Prostate gland (tissue), 2 donors: Measurements from ENCODE around the gene IDUA. TPM values are rescaled to one million over a fixed set of nuclear protein-coding genes. Genes with fewer than 3 reads are reported as not detected.
"Not testable (repeated sequence)": the region's sequence is repeated elsewhere in the genome, so short reads cannot be mapped to it uniquely, and the experiment has no call there.

ENCODE experiments used
- DNase-seq: peaks from one replicate; pipeline ENCODE4 v3.0.0-alpha.2; 2019; ENCODE audit warnings: low spot score
- H3K27ac ChIP-seq, 2 donors: fragments of 200-600 bp; sonication (generic); 2 replicates each; pipeline ENCODE4 v1.5.1; 2017 to 2019
- H3K27me3 ChIP-seq: fragments of 200-600 bp; sonication (generic); replicated peaks from 2 replicates; pipeline ENCODE4 v1.5.1; 2019; ENCODE audit not compliant: insufficient read depth
- H3K36me3 ChIP-seq, 2 donors: fragments of 200-600 bp; sonication (generic); 1 replicate in 1 of 2; 2 replicates in 1 of 2; pipeline versions ENCODE4 v1.5.1 to v1.8.1; 2017 to 2019
- H3K4me1 ChIP-seq: fragments of 200-600 bp; sonication (generic); replicated peaks from 2 replicates; pipeline ENCODE4 v1.5.1; 2019
- H3K4me3 ChIP-seq, 2 donors: fragments of 200-600 bp; sonication (generic); 2 replicates each; pipeline ENCODE4 v1.5.1; 2017 to 2019
- H3K9me3 ChIP-seq: fragments of 200-600 bp; sonication (generic); 2 replicates; pipeline ENCODE4 v1.5.1; 2017
- CTCF ChIP-seq, 4 experiments: fragments of 200-600 bp in 2 of 4; fragments of 450-650 bp in 2 of 4; sonication (generic) in 2 of 4; IDR thresholded peaks; 1 replicate in 3 of 4; 2 replicates in 1 of 4; pipeline ENCODE4 v1.5.1; 2016 to 2019; ENCODE audit warnings: antibody characterized with exemption in 4 of 4, mild to moderate bottlenecking in 2 of 4, moderate library complexity in 2 of 4
- POLR2A ChIP-seq: fragments of 450-650 bp; IDR thresholded peaks from one replicate; pipeline ENCODE4 v1.6.1; 2016; ENCODE audit warnings: antibody characterized with exemption, mild to moderate bottlenecking
- POLR2AphosphoS5 ChIP-seq: sonication (generic); formaldehyde crosslinking; IDR thresholded peaks from one replicate; pipeline ENCODE4 v1.6.1; 2017; ENCODE audit warnings: antibody characterized with exemption
- WGBS: methylation state at CpG from one replicate; pipeline ENCODE4 v1.1.5; 2018; 5-methylcytosine and 5-hydroxymethylcytosine counted together
- intact Hi-C: fragments of 100-400 bp; cut with DNase I; formaldehyde crosslinking; loops from one replicate; pipeline ENCODE4 v1.14.2; 2022
- total RNA-seq, 2 donors: library from RNA; depleted of rRNA; stranded (reverse); fragments of >200 nt; gene quantifications; one replicate each; pipeline ENCODE4 v1.1.0, GENCODE V29; 2016

IDUA gene
- total RNA-seq, 2 donors from 2014 or later = 53.6 to 56.8 TPM

DNA sequence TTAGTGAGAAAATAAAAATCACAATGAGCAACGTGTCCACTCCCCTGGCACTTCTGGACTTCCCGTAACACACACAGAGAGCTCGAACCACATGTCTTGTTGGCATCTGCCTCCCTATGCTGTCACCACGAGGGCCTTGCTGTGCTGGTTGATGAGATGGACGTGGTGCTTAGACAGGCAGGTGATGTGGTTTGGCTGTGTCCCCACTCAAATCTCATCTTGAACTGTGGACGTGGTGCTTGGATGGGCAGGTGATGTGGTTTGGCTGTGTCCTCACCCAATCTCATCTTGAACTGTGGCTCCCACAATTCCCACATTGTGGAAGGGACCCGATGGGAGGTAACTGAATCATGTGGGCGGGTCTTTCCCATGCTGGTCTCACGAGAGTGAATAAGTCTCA is 64.6 kb downstream of the IDUA start:
- 74% methylated on average over 9 of the region's 9 CpGs for WGBS
- Histone ChIP-seq H3K36me3 (no peaks in the 10 kb centered on the region), H3K27ac (no peak overlapping the region), H3K27me3 (no peaks in the 10 kb centered on the region), H3K4me3 (no peak overlapping the region), H3K9me3 (no peaks in the 10 kb centered on the region), H3K4me1 (no peaks in the 10 kb centered on the region)
- no peak for DNase-seq
- TF ChIP-seq CTCF (IDR thresholded peaks at IDR 0.05) = no peak
- TF ChIP-seq POLR2A = no peak
- TF ChIP-seq POLR2AphosphoS5 = no peak
- intact Hi-C loops = no loop called here

- Histone ChIP-seq H3K9me3 (no peaks in the 10 kb centered on the region), H3K36me3 (no peaks in the 10 kb centered on the region), H3K27ac (no peak overlapping the region), H3K27me3 (no peaks in the 10 kb centered on the region), H3K4me1 (no peaks in the 10 kb centered on the region), H3K4me3 (no peak overlapping the region)
- intact Hi-C loops = no loop called here
- 39% methylated on average over 14 of the region's 15 CpGs for WGBS
- no peak for TF ChIP-seq POLR2AphosphoS5
- TF ChIP-seq POLR2A = no peak
- no peak for TF ChIP-seq CTCF (IDR thresholded peaks at IDR 0.05)
- no peak for DNase-seq
Observed at GRCh38 chr4:1052231-1052671, 65.4 kb downstream of the IDUA start.

- no peaks in the 10 kb centered on the region for H3K27me3 ChIP-seq
- no peaks in the 10 kb centered on the region for H3K9me3 ChIP-seq
- TF ChIP-seq POLR2AphosphoS5 (peak; percentile 80), POLR2A (no peak)
- H3K36me3 ChIP-seq = no peaks in the 10 kb centered on the region
- no peak for DNase-seq
- H3K4me3 ChIP-seq = peak overlapping the region in 1 of 2 donors; percentile 13
- H3K27ac ChIP-seq = no peak overlapping the region
- intact Hi-C loops = no loop called here
- no peaks in the 10 kb centered on the region for H3K4me1 ChIP-seq
- WGBS = 6% methylated on average over 24 of the region's 24 CpGs
Observed at GRCh38 chr4:1053080-1053661, 66.3 kb downstream of the IDUA start.

DNA sequence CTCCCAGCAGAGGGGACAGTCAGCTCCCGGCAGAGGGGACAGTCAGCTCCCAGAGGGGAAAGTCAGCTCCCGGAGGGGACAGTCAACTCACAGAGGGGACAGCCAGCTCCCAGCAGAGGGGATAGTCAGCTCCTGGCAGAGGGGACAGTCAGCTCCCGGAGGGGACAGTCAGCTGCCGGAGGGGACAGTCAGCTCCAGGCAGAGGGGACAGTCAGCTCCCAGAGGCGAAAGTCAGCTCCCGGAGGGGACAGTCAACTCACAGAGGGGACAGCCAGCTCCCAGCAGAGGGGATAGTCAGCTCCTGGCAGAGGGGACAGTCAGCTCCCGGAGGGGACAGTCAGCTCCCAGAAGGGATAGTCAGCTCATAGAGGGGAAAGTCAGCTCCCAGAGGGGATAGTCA is 67.0 kb downstream of the IDUA start:
- WGBS = 42% methylated on average over 7 of the region's 7 CpGs
- H3K4me1 ChIP-seq, DNase-seq, H3K9me3 ChIP-seq, intact Hi-C loops, H3K27ac ChIP-seq, H3K27me3 ChIP-seq, H3K36me3 ChIP-seq: not testable (repeated sequence)
- peak overlapping the region in 1 of 2 donors; percentile 13 for H3K4me3 ChIP-seq

Other genes with a start within 250 kb of the IDUA start
- 1 to 10 TPM; 2.5 to 4.4 TPM for gene CPLX1, start 160.9 kb upstream of the IDUA start, total RNA-seq
- 100 to 1,000 TPM; 158 to 181 TPM for gene GAK, start 54.7 kb upstream of the IDUA start, total RNA-seq
- 10 to 100 TPM; 44.1 to 74.6 TPM for gene TMEM175, start 54.6 kb upstream of the IDUA start, total RNA-seq
- gene DGKQ, start 13.5 kb upstream of the IDUA start, total RNA-seq = 10 to 100 TPM; 10.4 to 17.1 TPM
- gene SLC26A1, start 6.4 kb downstream of the IDUA start, total RNA-seq = under 1 TPM; 0.27 to 0.34 TPM
- gene FGFRL1, start 24.6 kb downstream of the IDUA start, total RNA-seq = 10 to 100 TPM; 26.6 to 29.4 TPM
- 10 to 100 TPM in 1 of 2 donors, 1 to 10 TPM in 1; 7.1 to 15.3 TPM for gene RNF212, start 126.5 kb downstream of the IDUA start, total RNA-seq
- gene SPON2, start 185.5 kb downstream of the IDUA start, total RNA-seq = 100 to 1,000 TPM; 107 to 134 TPM